HG03175 (cell line): ENCODE results near the gene NINJ1.

ENCODE experiments used
- ATAC-seq: cut with Tn5 transposase; IDR thresholded peaks from one replicate; pipeline ENCODE4 v1.9.1; 2021; ENCODE audit warnings: mild to moderate bottlenecking, moderate library complexity; ENCODE audit not compliant: unreplicated experiment

The NINJ1 gene, protein sequence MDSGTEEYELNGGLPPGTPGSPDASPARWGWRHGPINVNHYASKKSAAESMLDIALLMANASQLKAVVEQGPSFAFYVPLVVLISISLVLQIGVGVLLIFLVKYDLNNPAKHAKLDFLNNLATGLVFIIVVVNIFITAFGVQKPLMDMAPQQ

DNA sequence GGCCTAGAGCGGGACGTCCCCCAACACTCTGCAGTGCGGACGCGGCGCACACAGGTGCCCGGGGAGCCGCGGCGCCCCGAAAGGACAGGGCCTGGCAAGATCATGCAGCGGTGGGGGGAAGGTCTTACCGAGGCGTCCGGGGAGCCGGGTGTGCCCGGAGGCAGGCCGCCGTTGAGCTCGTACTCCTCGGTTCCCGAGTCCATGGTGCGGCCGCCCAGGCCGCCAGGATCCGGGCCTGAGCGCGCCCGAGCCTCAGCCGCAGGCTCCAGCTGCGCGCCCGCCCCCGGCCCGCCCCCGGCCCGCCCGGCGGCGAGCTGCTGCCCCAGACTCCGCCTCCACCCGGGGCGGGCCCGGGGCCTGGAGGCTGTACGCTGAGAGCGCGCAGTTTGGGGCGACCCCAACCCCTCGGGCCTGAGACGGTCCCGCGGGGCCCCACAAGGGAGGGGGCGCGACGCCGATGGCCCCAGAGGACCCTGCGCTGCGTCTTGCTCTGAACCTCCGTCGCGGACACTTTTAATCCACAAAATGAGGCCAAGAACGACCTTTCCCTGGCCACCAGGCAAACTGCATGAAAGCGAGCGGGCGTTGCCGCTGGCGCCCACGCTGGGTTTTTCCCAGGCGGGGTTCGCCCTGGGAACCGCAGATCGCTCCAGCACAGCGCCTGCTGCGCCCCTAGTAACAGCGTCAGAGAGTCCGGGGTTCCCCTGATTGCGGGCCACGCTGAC is at the start of gene NINJ1:
TSS of gene NINJ1 (minus strand) at position 237 of the 725 bp plus-strand sequence. CDS start at position 203, 34 bp downstream.
- peak; percentile 63 for ATAC-seq

DNA sequence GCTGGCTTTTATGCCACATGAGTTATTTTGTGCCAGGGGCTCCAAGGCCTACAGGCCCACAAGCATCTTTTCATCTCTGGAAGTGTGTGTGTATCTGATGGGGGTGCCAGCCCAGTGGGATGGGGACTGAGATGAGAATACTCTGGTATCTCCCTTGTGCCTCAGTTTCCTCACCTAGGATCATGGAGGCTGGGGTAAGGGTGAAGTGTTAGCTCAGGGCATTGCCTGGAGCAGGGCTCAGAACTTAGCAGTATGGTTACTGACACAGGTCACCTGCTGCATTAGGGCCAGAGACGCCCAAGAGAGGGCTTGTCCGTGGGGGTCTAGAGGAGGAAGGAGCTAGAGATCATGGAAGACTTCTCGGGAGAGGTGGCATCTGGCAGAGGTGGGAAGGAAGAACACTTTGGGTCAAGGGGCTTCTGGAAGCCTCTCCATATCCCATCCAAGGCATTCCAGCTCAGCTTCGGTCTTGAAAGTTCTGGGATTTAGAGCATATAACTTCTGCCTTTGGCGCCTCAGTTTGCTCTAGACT is 49.1 kb upstream of the NINJ1 start:
- no peak for ATAC-seq

DNA sequence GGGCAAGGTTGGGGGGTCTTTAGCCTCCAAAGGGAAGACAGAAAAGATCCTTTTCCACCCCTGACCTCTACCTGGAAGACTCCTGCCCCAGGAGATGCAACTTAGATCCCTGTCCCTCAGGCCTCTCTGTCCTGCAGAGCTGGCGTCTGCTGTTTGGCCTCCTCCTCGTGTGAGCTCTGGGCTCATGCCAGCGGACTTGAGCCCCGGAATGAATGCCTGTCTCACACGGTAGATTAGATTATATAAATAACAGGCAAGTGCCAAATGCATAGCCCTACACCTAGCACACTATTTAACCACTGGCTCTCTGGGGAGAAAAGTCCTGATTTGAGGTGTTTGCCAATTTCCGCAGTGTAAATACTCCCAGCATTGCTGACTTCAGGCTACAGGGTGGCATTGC is 48.5 kb upstream of the NINJ1 start:
- no peak for ATAC-seq

DNA sequence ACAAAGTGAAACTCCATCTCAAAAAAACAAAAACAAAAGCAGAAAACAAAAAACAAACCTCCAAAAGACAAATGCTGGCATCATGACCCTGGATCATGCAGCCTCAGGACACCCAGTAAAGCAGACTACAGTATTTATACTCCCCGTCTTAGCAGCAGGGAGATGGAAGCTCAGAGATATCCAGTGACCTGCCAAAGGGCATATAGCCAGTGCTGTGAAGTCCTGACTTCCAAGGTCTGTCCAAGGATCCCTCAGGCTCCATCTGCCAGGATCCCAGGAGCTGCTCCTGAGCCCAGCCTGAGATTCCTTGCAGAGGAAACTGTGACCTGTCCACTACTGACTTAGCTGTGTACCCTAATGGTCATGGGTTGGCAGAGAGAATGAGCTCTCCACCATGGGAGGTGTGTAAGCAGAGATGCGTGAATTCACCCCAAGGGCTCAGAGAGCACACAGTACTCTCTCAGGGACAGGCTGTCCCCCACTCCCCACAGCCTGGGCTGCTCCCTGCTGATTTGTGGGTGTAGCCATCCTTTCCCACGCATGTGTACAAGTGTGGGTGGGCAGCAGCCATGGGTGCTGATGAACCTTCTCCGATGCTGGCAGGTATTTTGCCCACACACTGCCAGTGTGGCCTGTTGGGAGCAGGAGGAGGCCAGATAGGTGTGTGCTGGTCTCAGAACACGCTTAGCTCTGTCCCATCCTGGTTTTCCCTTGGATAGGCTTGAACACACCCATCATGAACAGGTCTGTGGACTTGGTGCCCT is 47.8 kb upstream of the NINJ1 start:
- no peak for ATAC-seq

DNA sequence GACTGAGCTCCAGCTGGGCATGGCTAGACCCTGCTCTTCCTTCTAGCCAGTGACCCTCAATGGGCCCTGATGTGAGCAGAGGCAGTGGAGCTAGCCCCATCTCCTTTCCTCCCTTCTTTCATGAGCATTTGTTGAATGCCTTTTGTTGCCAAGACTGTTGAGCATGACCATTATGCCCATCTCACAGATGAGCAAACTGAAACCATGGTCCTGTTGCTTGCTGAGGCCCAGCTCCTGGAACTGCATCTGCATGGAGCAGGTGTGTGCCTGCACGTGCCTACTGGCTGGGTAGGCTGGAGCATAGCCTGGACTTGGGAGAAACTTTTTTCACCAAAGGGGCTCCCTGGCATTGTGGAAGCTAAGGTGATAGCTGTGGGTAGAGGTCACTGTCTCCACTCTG is 46.9 kb upstream of the NINJ1 start:
- ATAC-seq = no peak

DNA sequence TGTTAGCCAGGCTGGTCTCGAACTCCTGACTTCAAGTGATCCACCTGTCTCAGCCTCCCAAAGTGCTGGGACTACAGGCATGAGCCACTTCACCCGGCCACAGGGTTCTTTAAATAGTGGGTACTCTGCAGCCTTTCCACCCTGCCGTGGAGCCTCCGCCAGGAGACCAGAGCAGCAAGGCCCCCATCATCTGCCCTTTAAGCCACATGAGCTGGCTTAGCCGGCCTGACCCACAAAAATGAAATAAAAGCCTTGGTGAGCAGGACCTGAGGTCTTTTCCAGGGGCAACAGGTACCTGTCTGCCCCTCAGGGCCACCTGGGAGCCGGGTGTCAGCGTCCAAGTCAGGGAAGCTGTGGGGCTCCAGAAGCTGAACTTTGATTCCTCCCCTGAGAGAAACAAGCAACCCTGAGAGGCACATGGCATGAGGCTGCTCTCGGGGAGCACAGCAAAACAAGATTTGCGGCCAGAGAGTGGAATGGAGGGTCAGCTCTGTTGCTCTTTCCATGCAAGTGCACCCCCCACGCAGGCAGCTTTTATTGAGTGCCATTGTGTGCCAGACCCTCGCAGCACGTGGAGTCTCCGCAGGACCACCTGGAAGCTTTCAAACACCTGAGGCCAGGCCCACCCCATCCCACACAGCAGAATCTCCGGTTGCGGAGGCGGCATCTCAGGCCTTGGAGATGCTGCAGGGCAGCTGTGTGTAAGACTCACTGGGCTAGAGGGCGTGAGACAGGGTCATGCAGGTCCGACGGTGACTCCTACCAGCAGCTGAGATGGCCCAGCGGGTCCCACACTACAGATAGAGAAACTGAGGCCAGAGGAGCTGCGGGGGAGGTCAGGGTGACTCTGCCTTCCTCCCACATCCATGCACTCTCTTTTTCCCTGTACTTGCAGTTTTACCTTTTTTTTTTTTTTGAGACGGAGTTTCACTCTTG is 45.1 kb upstream of the NINJ1 start:
- ATAC-seq = no peak

DNA sequence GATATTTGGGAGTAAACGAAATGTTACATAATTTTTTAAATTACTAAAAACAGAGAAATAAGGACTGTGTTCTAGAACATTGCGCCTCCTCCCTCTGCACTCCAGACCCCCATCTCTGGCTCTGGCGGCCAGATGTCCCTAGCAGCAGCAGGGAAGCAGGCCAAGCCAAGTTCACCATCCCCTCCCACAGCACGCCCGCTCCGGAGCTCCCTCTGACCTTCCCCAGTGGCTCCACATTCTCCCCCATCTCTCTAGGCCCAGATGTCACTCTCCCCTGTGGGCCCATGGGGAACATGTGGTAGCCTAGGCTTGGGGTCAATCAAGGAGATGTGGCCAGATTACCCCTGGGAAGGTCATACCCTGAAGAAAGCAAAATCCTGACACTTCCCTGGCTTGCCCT is 43.6 kb upstream of the NINJ1 start:
- ATAC-seq = no peak

DNA sequence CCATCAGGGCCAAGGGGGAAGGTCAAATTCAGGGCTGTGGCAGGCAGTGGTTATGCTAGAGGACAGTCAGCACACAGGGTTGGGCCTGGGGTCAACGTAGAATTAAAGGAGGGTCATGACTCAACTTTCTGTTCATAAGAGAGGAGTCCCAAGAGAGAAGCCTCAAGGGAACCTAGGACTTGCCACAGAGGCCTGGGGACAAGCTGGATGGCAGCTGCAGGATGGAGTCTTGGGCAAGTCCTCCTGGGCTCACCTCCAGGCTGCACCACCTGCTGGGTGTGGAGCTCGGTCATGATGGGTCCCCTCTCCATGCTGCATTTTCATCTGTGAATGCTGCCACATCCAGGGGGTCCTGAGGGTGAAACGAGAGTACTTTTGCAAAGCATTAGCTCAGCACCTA is 40.9 kb upstream of the NINJ1 start:
- ATAC-seq = no peak

DNA sequence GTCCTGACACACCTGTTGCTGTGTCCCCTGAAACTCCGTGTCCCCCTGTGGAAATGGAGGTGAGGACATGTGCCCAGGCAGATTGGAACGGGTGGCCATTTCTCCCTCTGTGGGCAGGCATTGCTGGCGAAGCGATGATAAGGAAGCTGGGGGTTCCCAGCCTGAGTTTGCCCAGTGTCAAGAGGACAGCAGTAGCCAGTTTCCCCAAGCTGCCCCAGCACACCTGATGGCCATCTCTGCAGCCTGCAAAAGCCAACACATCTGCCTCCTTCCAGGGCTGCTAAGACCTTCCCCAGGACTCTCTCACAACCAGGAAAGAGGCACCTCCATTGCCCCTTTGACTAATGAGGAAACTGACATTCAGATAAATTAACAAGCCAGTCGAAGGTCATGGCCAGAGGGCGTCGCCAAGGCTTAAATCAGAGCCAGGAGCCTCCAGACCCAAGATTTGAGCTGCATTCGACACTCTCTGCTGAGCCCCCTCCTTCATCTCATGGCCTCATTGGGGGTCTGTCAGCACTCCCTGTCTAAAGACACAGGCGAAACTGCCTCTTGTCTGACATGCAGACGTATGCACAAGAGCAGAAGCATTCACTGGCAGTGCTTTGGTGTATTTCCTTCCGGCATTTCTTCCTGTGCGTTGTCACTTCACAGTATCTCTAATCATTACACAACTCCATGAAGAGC is 39.5 kb upstream of the NINJ1 start:
- no peak for ATAC-seq

DNA sequence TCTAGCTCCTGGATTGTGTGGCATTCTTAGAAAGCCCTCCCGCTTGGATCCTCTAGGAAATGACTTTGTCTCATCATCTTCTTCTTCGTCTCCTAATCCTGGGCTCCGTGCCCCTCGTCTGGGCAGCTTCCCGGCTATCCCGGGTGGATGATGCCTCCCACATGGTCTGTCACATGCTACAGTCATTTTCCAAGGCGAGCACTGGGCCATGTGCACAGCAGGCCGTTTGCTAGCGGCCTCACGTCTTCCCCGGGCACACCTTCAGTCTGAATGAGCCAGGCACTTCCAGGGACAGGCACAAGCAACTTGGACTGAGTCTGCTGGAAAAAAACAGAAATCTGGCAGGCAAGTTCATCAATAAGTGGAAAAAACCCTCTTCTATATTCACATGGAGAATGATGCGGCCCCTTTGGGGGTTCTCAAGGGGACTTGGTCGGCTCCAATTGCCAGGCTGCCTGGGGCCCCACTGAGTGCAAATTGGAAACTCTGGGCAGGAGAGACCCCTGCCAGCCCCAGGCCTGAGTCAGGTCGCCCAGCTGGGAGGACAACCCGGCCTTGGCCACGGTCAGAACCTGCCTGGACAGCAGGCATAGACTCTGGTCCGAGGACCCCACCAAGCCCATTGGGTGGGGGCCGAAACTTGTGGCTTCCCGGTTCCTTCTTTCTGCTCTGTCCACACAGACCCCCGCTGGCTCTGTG is 38.8 kb upstream of the NINJ1 start:
- no peak for ATAC-seq

DNA sequence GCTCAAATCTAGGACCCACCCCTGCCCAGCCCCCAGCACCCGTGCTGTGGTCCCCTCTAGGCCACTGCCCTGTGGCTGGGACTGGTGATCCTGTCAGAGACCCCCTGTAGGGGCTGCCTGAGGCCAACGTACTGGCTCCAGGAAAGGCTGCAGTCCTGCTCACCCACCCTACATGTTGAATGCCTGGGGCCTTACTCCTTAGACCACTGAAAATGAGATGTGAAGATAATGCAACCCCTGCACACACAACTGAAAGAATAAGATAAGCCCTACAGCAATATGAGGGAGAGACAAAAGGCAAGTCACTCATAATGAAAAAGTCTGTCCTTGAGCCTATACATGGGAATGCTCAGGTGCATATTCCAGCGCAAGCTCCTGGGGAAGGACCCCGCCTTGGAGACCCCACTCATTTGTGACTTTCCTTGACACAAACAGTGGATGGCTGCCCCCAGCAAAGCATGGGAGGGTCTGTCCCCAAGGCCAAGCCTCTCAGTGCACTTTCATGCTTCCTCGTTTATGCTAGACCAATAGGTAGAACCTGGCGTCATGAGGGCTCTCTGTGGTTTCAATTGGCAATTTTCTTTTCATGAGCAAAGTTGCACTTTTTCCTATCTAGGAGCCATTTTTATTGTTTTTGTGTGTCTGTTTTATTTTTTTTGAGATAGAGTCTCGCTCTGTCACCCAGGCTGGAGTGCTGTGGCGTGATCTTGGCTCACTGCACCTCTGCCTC is 37.4 kb upstream of the NINJ1 start:
- no peak for ATAC-seq

DNA sequence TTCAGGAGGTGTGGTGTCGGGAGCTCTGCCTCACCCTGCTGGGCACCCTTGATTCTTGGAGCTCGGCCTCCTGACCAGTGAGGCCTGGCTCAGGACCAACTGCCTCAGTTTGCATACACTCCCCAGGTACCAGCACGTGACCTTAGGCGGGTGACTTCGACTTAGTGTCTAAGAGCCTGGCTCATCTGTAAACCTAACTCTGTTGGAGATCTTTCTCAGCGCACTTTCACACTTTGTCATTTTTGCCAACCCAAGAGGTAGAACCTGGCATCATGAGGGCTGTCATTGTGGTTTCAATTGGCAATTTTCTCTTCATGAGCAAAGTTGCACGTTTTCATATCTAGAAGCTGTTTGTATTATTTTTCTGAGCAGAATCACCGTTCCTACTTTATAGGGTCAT is 36.5 kb upstream of the NINJ1 start:
- ATAC-seq = no peak

DNA sequence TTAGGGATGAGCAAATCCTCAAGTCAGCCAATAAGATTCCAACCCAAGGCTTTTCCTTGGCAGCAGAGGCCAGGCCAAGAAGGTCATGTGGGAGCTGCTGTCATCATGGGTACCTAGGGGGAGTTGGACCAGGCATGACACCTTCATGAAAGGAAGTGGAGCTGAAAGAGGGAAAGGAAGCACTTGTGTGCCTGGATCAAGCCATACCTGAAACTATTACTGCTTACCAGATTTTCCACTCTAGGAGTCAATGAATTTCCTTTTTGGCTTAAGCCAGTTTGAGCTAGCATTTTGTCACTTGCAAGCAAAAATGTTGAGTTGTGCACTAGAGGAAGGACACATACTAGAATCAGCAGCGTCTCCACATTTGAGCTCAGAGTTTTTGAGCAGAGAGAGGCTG is 35.4 kb upstream of the NINJ1 start:
- ATAC-seq = no peak

DNA sequence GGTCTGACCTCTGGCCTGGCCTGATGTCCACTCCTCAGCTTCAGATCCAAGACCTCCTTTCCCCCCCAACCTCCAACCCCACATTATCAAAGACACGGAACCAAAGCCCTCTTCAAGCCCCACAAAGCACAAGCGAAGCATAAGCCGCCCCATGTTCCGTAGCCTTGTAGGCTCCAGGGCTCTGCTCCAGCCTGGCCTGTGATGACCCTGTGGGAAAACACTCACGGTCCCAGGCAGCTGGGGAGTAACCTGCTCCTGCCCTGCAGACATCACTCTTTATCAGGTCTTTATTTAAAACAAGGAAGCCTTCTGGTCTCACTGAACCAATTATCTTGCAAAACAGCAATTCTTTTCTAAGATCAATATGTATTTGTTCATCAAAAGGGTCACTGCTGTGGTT is 34.5 kb upstream of the NINJ1 start:
- ATAC-seq = no peak

DNA sequence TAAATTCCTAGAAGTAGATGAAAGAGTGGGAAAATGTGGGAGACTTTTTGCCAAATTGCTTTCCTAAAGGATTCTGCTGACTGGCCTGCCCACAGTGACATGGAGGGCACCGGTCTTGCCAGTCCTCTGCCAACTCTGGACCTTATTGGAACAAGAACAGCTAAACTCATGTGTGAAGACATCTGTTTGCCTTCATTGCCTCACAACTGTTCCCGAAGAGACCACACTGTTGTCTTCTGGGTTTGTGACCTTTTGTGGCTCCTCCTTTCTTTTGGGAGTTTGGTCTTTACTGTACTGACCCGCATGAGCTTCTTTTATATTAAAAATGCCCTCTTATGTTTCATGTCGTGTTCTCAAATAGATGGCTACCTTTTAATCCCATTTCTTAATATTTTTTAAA is 33.8 kb upstream of the NINJ1 start:
- no peak for ATAC-seq

DNA sequence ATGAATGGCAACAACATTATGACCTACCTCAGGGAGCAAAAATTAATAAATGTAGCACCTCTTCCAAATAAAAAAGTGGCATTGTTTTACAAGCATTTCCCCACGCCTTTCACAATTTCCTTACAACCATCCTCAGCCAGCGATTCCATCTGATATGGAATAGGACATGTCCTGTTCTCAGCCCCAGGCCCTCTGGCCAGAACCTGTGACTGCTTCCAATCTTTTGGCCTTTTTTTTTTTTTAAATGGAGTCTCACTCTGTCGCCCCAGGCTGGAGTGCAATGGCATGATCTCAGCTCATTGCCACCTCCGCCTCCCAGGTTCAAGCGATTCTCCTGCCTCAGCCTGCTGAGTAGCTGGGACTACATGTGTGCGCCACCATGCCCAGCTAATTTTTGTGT is 33.1 kb upstream of the NINJ1 start:
- ATAC-seq = no peak

DNA sequence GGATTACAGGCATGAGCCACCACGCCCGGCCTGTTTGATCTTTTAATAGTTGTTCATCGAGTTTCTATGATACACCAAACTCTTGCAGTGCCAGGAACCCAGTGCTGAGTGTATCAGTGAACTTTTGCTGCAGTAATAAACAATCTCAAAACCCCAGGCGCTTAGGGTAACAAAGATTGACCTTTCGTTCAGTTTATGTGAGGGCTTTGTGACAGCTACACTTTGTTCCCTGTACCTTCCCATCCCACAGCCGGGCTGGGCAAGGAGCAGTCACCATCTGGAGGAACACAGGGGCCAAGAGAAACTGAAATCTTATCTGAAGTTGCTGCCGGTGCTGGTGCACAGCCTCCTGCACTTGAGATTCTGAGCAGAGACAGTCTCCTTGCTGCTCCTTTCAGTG is 32.6 kb upstream of the NINJ1 start:
- ATAC-seq = no peak

DNA sequence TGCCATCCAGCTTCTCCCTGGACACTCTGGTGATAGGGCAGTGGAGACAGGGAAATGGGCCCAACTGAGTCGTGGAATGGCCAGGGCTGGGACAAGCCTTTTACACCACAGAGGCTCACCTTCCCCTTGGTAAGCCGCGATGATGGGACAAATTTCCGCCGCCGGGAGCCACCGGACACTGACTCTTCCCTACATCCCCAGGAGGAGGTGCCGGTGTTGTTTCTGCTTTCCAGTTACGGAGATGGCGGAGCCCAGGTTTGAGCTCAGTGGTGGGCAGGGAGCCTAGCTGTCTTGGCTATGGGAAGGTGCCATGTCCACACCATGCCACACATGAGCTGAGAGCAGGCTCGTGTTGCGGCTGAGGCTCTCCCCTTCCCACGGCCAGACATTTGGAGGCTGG is 30.0 kb upstream of the NINJ1 start:
- ATAC-seq = no peak
